ENCODE data around the gene SIRPD.

- TF ChIP-seq POLR2A (IDR thresholded peaks at IDR 0.05): no peak
- TF ChIP-seq, protein P1, sequence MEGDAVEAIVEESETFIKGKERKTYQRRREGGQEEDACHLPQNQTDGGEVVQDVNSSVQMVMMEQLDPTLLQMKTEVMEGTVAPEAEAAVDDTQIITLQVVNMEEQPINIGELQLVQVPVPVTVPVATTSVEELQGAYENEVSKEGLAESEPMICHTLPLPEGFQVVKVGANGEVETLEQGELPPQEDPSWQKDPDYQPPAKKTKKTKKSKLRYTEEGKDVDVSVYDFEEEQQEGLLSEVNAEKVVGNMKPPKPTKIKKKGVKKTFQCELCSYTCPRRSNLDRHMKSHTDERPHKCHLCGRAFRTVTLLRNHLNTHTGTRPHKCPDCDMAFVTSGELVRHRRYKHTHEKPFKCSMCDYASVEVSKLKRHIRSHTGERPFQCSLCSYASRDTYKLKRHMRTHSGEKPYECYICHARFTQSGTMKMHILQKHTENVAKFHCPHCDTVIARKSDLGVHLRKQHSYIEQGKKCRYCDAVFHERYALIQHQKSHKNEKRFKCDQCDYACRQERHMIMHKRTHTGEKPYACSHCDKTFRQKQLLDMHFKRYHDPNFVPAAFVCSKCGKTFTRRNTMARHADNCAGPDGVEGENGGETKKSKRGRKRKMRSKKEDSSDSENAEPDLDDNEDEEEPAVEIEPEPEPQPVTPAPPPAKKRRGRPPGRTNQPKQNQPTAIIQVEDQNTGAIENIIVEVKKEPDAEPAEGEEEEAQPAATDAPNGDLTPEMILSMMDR (IDR thresholded peaks at IDR 0.05): no peak
Measured at GRCh38 chr20:1517010-1517409, 40.5 kb downstream of the SIRPD start.
